Measurements from ENCODE around the gene TNFAIP8. TPM values are rescaled to one million over a fixed set of nuclear protein-coding genes. Genes with fewer than 3 reads are reported as not detected.

TNFAIP8 gene
- total and polyA plus RNA-seq, 2 experiments from 2014 or later: 10.6 to 29.2 TPM

DNA sequence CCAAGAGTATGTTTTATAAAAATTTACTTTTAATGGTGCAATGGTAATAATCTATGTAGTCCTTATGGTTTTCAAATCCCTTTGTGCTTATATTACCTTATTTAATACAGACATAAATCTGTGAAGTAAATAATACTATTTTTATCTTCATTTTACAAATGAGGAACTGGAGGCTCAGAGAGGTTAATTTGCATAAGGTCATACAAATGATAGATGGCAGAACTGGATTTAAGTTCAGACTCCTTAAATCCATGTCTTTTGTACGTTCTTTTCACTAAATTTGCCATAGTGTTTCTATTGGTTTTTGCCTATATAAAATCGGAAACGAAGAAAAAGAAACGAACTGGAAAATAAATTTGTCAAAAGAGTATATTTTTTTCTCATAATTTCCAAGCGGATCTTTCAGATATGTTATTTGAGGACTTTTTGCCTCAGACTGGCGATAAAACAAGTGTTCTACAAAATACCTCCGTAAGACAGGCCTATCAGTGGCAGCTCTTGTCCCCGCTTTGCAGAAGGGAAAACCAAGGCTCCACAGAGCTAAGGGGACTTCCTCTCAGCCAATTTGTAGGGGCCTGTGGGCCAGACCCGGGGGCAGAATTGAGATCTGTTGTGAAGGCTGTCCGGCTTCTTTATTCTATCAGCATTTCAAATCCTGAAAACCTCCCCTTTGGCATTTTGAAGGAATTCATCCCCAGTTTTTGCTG lies 1.1 kb upstream of the TNFAIP8 start:
- Histone ChIP-seq H3F3A (replicated peaks; ENCODE audit: low read depth) (no peaks in the 10 kb centered on the region), H2AFZ (0 out of 2 replicates have a peak overlapping the region, but pooled peaks have one; percentile 26), H3K4me1 (ENCODE audit: insufficient read depth) (peaks cover 64% of the 10 kb centered on the region), H3K4me3 (peak overlapping the region; percentile 67), H3K36me3 (ENCODE audit: insufficient read depth) (no peaks in the 10 kb centered on the region), H3K9me2 (ENCODE audit: insufficient read depth) (no peaks in the 10 kb centered on the region; the same call in 1 of the 2 replicates), H3K27ac (ENCODE audit: low read depth) (no peak overlapping the region), H3K27me3 (ENCODE audit: insufficient read depth) (peaks cover 29% of the 10 kb centered on the region; the same call in 1 of the 2 replicates), H3K4me2 (peak overlapping the region; percentile 86), H4K20me1 (replicated peaks; ENCODE audit: insufficient read depth) (no peaks in the 10 kb centered on the region), H3K79me2 (replicated peaks; ENCODE audit: insufficient read depth) (peaks cover 5% of the 10 kb centered on the region)
- peak; percentile 2; the same call in 2 of the 3 replicates for ATAC-seq
- Mint-ChIP-seq H3K4me3 (no peak overlapping the region), H3K27me3 (ENCODE audit: insufficient read depth, low read depth, poor library complexity) (peaks cover 6% of the 10 kb centered on the region), H3K27ac (no peak overlapping the region), H3K4me1 (peaks cover 55% of the 10 kb centered on the region), H3K9me3 (no peaks in the 10 kb centered on the region), H3K36me3 (ENCODE audit: low read depth) (no peaks in the 10 kb centered on the region)
- DNase-seq (ENCODE audit: low spot score): no peak
- TF ChIP-seq, protein P1, sequence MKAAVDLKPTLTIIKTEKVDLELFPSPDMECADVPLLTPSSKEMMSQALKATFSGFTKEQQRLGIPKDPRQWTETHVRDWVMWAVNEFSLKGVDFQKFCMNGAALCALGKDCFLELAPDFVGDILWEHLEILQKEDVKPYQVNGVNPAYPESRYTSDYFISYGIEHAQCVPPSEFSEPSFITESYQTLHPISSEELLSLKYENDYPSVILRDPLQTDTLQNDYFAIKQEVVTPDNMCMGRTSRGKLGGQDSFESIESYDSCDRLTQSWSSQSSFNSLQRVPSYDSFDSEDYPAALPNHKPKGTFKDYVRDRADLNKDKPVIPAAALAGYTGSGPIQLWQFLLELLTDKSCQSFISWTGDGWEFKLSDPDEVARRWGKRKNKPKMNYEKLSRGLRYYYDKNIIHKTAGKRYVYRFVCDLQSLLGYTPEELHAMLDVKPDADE (IDR thresholded peaks at IDR 0.05): no peak
- TF ChIP-seq ZNF331 (CRISPR knock-in tag; IDR thresholded peaks at IDR 0.05; ENCODE audit: low read depth) (no peak), CREB1 (CRISPR knock-in tag; IDR thresholded peaks at IDR 0.05; ENCODE audit: low read depth) (no peak), JUNB (IDR thresholded peaks at IDR 0.05; ENCODE audit: unreplicated experiment) (no peak), POLR2AphosphoS5 (IDR thresholded peaks at IDR 0.05; ENCODE audit: low read depth) (no peak), CTCF (conservative IDR thresholded peaks at IDR 0.05; ENCODE audit: low read depth in 2 of 2) (no peak), STAT1 (IDR thresholded peaks at IDR 0.05; ENCODE audit: unreplicated experiment) (no peak), EZH2 (IDR thresholded peaks at IDR 0.05; ENCODE audit: low read depth, unreplicated experiment) (no peak)

DNA sequence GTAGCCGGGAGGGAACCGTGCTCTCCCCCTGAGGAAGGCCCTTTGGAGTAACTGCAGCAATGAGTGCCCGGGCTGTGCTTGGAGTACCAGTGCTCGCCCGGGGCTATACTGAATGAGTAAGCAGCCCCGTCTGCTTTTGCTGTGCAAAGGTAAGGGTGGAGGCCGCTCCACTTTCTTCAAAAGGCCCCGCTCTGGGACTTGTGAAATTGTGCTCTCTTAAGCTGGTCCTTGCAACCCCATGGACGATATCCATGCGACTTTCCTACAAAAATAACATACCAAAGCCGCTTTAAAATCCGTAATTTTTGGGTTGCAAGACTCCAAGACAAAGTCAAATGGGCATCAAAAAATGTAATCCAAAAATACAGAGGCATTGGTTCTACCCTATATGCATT lies 578 bp upstream of the TNFAIP8 start:
- DNase-seq (ENCODE audit: low spot score) (peak; percentile 75), ATAC-seq (peak; percentile 76)
- peak overlapping the region; percentile 67 for H3K4me3 ChIP-seq
- no peaks in the 10 kb centered on the region for H3F3A ChIP-seq (replicated peaks; ENCODE audit: low read depth)
- Mint-ChIP-seq H3K4me3 (peak overlapping the region; percentile 91), H3K27me3 (ENCODE audit: insufficient read depth, low read depth, poor library complexity) (peaks cover 6% of the 10 kb centered on the region), H3K36me3 (ENCODE audit: low read depth) (no peaks in the 10 kb centered on the region), H3K4me1 (peaks cover 60% of the 10 kb centered on the region), H3K9me3 (no peaks in the 10 kb centered on the region), H3K27ac (no peak overlapping the region)
- H3K36me3 ChIP-seq (ENCODE audit: insufficient read depth): no peaks in the 10 kb centered on the region
- no peaks in the 10 kb centered on the region; the same call in 1 of the 2 replicates for H3K9me2 ChIP-seq (ENCODE audit: insufficient read depth)
- peaks cover 29% of the 10 kb centered on the region; the same call in 1 of the 2 replicates for H3K27me3 ChIP-seq (ENCODE audit: insufficient read depth)
- peak overlapping the region; percentile 86 for H3K4me2 ChIP-seq
- 0 out of 2 replicates have a peak overlapping the region, but pooled peaks have one; percentile 26 for H2AFZ ChIP-seq
- H3K79me2 ChIP-seq (replicated peaks; ENCODE audit: insufficient read depth): peaks cover 8% of the 10 kb centered on the region
- H3K27ac ChIP-seq (ENCODE audit: low read depth): no peak overlapping the region
- H3K4me1 ChIP-seq (ENCODE audit: insufficient read depth): peaks cover 64% of the 10 kb centered on the region
- H4K20me1 ChIP-seq (replicated peaks; ENCODE audit: insufficient read depth): no peaks in the 10 kb centered on the region
- TF ChIP-seq, protein P1 (IDR thresholded peaks at IDR 0.05): no peak
- no peak for TF ChIP-seq POLR2AphosphoS5 (IDR thresholded peaks at IDR 0.05; ENCODE audit: low read depth)
- TF ChIP-seq ZNF114 (CRISPR knock-in tag; IDR thresholded peaks at IDR 0.05): no peak
- no peak for TF ChIP-seq CTCF (conservative IDR thresholded peaks at IDR 0.05; ENCODE audit: low read depth in 2 of 2)
- TF ChIP-seq ZNF331 (CRISPR knock-in tag; IDR thresholded peaks at IDR 0.05; ENCODE audit: low read depth): no peak
- no peak for TF ChIP-seq NANOG (IDR thresholded peaks at IDR 0.05; ENCODE audit: borderline replicate concordance)

Data from GM23338 (cell line).